ENCODE data around the gene KRT7. TPM values are rescaled to one million over a fixed set of nuclear protein-coding genes. Genes with fewer than 3 reads are reported as not detected.
A peak's percentile ranks its signal among the peaks of the same experiment; 100 is the strongest.

KRT7 gene
- total RNA-seq, 1 donor from 2014 or later: 19.2 TPM

- DNase-seq: no peak
Measured at GRCh38 chr12:52200086-52200780, 32.8 kb upstream of the KRT7 start.

GRCh38 chr12:52200781-52201450, 32.1 kb upstream of the KRT7 start:
- DNase-seq: no peak

GRCh38 chr12:52201451-52201839, 31.6 kb upstream of the KRT7 start:
- DNase-seq: no peak

GRCh38 chr12:52202361-52203078, 30.5 kb upstream of the KRT7 start:
- peak; percentile 32 for DNase-seq

- peak; percentile 78 for DNase-seq
Measured at GRCh38 chr12:52203079-52203921, 29.7 kb upstream of the KRT7 start.

- no peak for DNase-seq
Measured at GRCh38 chr12:52204095-52204930, 28.7 kb upstream of the KRT7 start.

GRCh38 chr12:52204931-52205505, 28.0 kb upstream of the KRT7 start:
- no peak for DNase-seq

GRCh38 chr12:52205612-52206303, 27.3 kb upstream of the KRT7 start:
- DNase-seq: no peak

- no peak for DNase-seq
Measured at GRCh38 chr12:52206304-52207040, 26.6 kb upstream of the KRT7 start.

GRCh38 chr12:52207106-52207505, 25.9 kb upstream of the KRT7 start:
- no peak for DNase-seq

- DNase-seq: peak; percentile 71
Measured at GRCh38 chr12:52207895-52208294, 25.1 kb upstream of the KRT7 start.

- no peak for DNase-seq
Measured at GRCh38 chr12:52208424-52209165, 24.4 kb upstream of the KRT7 start.

- DNase-seq: no peak
Measured at GRCh38 chr12:52209321-52209720, 23.7 kb upstream of the KRT7 start.

GRCh38 chr12:52210186-52210924, 22.7 kb upstream of the KRT7 start:
- DNase-seq: peak; percentile 39

- DNase-seq: no peak
Measured at GRCh38 chr12:52210925-52211650, 22.0 kb upstream of the KRT7 start.

GRCh38 chr12:52211716-52212585, 21.1 kb upstream of the KRT7 start:
- DNase-seq: no peak
